ENCODE data around the gene NEO1. TPM values are rescaled to one million over a fixed set of nuclear protein-coding genes. Genes with fewer than 3 reads are reported as not detected.
A peak's percentile ranks its signal among the peaks of the same experiment; 100 is the strongest.

The NEO1 gene
- total and polyA plus RNA-seq, 7 donors, result 2.5 to 33.3 (median 22.5) TPM

- TF ChIP-seq CTCF (IDR thresholded peaks at IDR 0.05), result no peak
- DNase-seq (no peak), ATAC-seq (peak in 1 of 4 donors; percentile 49)
- Histone ChIP-seq H3K4me1 (peaks cover 24% of the 10 kb centered on the region), H3K9me3 (no peaks in the 10 kb centered on the region), H3K27ac (peak overlapping the region; percentile 32), H3K36me3 (ENCODE audit: insufficient read depth in 1 of 2, low read depth in 1 of 2) (peaks cover 0 to 1% of the 10 kb centered on the region in 2 donors), H3K27me3 (ENCODE audit: insufficient read depth in 3 of 3, low read length in 2 of 3) (no peaks in the 10 kb centered on the region), H3K4me3 (no peak overlapping the region)
- intact Hi-C loops (cut with DNase I), result no loop called here
These were observed 120.2 kb downstream of the NEO1 start for GRCh38 chr15:73172508-73172907.

- no peak for TF ChIP-seq CTCF (IDR thresholded peaks at IDR 0.05)
- H3K27me3 ChIP-seq (ENCODE audit: insufficient read depth in 3 of 3, low read length in 2 of 3), result no peaks in the 10 kb centered on the region
- ATAC-seq (peak in 1 of 4 donors; percentile 25), DNase-seq (no peak)
- no peaks in the 10 kb centered on the region for H3K9me3 ChIP-seq
- WGBS, 3 donors, result 28 to 89% (median 57%) methylated on average over 1 of the region's 1 CpG
- H3K4me1 ChIP-seq, result peaks cover 24% of the 10 kb centered on the region
- intact Hi-C loops (cut with DNase I), result loop anchor here in 1 of 2 donors (2.0 kb wide), 1 partner anchor 19 kb away; no protein-coding TSS in a partner anchor
- H3K27ac ChIP-seq, result peak overlapping the region; percentile 2
- H3K4me3 ChIP-seq, result no peak overlapping the region
- peaks cover 0 to 18% of the 10 kb centered on the region in 2 donors for H3K36me3 ChIP-seq (ENCODE audit: insufficient read depth in 1 of 2, low read depth in 1 of 2)
These were observed 121.9 kb downstream of the NEO1 start for GRCh38 chr15:73174171-73174570.

GRCh38 chr15:73175382-73175781, 123.1 kb downstream of the NEO1 start:
- peaks cover 24% of the 10 kb centered on the region for H3K4me1 ChIP-seq
- no peaks in the 10 kb centered on the region for H3K9me3 ChIP-seq
- H3K36me3 ChIP-seq (ENCODE audit: insufficient read depth in 1 of 2, low read depth in 1 of 2), result peaks cover 0 to 22% of the 10 kb centered on the region in 2 donors
- intact Hi-C loops (cut with DNase I), result loop anchor here in 1 of 2 donors (2.0 kb wide), 1 partner anchor 21 kb away; no protein-coding TSS in a partner anchor
- 69 to 75% (median 70%) methylated on average over 3 of the region's 3 CpGs for WGBS, 3 donors
- peak overlapping the region; percentile 56 for H3K27ac ChIP-seq
- DNase-seq (no peak), ATAC-seq (no peak)
- H3K27me3 ChIP-seq (ENCODE audit: insufficient read depth in 3 of 3, low read length in 2 of 3), result no peaks in the 10 kb centered on the region
- H3K4me3 ChIP-seq, result no peak overlapping the region
- TF ChIP-seq CTCF (IDR thresholded peaks at IDR 0.05), result no peak

GRCh38 chr15:73176598-73176997, 124.3 kb downstream of the NEO1 start:
- intact Hi-C loops (cut with DNase I), result no loop called here
- DNase-seq (no peak), ATAC-seq (peak; percentile 63 to 88 (median 78))
- Histone ChIP-seq H3K4me1 (peaks cover 24% of the 10 kb centered on the region), H3K9me3 (no peaks in the 10 kb centered on the region), H3K27me3 (ENCODE audit: insufficient read depth in 3 of 3, low read length in 2 of 3) (no peaks in the 10 kb centered on the region), H3K27ac (peak overlapping the region; percentile 56), H3K36me3 (ENCODE audit: insufficient read depth in 1 of 2, low read depth in 1 of 2) (peaks cover 0 to 22% of the 10 kb centered on the region in 2 donors), H3K4me3 (no peak overlapping the region)
- TF ChIP-seq CTCF (IDR thresholded peaks at IDR 0.05), result no peak
- 35 to 49% (median 39%) methylated on average over 2 of the region's 2 CpGs for WGBS, 3 donors

GRCh38 chr15:73183071-73183470, 130.8 kb downstream of the NEO1 start:
- no peaks in the 10 kb centered on the region for H3K27me3 ChIP-seq (ENCODE audit: insufficient read depth in 3 of 3, low read length in 2 of 3)
- no peak for ATAC-seq
- H3K4me1 ChIP-seq, result no peaks in the 10 kb centered on the region
- no peaks in the 10 kb centered on the region for H3K9me3 ChIP-seq
- intact Hi-C loops (cut with DNase I), result no loop called here
- WGBS, 3 donors, result 88 to 94% (median 92%) methylated on average over 3 of the region's 3 CpGs
- H3K27ac ChIP-seq, result no peak overlapping the region
- no peak for DNase-seq
- TF ChIP-seq CTCF (IDR thresholded peaks at IDR 0.05), result no peak
- H3K36me3 ChIP-seq (ENCODE audit: insufficient read depth in 1 of 2, low read depth in 1 of 2), result peaks cover 0 to 27% of the 10 kb centered on the region in 2 donors
- no peak overlapping the region for H3K4me3 ChIP-seq

Measured in psoas muscle (tissue), 8 donors.